GM12878 (cell line): Measurements from ENCODE around the gene HAGHL. TPM values are rescaled to one million over a fixed set of nuclear protein-coding genes. Genes with fewer than 3 reads are reported as not detected.
A peak's percentile ranks its signal among the peaks of the same experiment; 100 is the strongest.

Experiments
- BACH1 ChIP-seq: fragments of 450-650 bp; IDR thresholded peaks from 2 replicates; pipeline ENCODE4 v1.6.1; 2017; ENCODE audit warnings: mild to moderate bottlenecking, borderline replicate concordance
- BCL11A ChIP-seq: IDR thresholded peaks from 2 replicates; pipeline ENCODE4 v1.6.1; 2011; ENCODE audit warnings: low read depth, low read length
- BHLHE40 ChIP-seq, 2 experiments: fragments of 450-650 bp in 1 of 2; IDR thresholded peaks; 2 replicates each; pipeline ENCODE4 v1.6.1; 2011 to 2017; ENCODE audit warnings: low read depth in 2 of 2, borderline replicate concordance in 1 of 2, improper control_type of control experiment in 1 of 2, low read length in 1 of 2, mild to moderate bottlenecking in 1 of 2
- CBX5 ChIP-seq: sonication (generic); IDR thresholded peaks from 2 replicates; pipeline ENCODE4 v1.6.1; 2016; ENCODE audit warnings: low read depth, moderate library complexity, mild to moderate bottlenecking, inconsistent platforms
- CUX1 ChIP-seq: IDR thresholded peaks from 2 replicates; pipeline ENCODE4 v1.6.1; 2012; ENCODE audit warnings: improper control_type of control experiment, low read depth, low read length; ENCODE audit not compliant: insufficient replicate concordance
- FOXK2 ChIP-seq: fragments of 450-650 bp; IDR thresholded peaks from 2 replicates; pipeline ENCODE4 v1.6.1; 2017; ENCODE audit warnings: mild to moderate bottlenecking, moderate library complexity
- HCFC1 ChIP-seq: fragments of 150-350 bp; IDR thresholded peaks from 2 replicates; pipeline ENCODE4 v1.6.1; 2014; ENCODE audit warnings: low read length
- KLF5 ChIP-seq: fragments of 450-650 bp; IDR thresholded peaks from 2 replicates; pipeline ENCODE4 v1.6.1; 2014; ENCODE audit warnings: mild to moderate bottlenecking; ENCODE audit not compliant: partially characterized antibody
- NFYB ChIP-seq: IDR thresholded peaks from 2 replicates; pipeline ENCODE4 v1.6.1; 2011; ENCODE audit warnings: low read depth, mild to moderate bottlenecking, low read length, improper control_type of control experiment, moderate library complexity; ENCODE audit not compliant: insufficient read depth
- NKRF ChIP-seq: fragments of 450-650 bp; conservative IDR thresholded peaks from 2 replicates; pipeline ENCODE4 v1.6.1; 2017; ENCODE audit warnings: mild to moderate bottlenecking, moderate library complexity
- PML ChIP-seq: IDR thresholded peaks from 2 replicates; pipeline ENCODE4 v1.6.1; 2012; ENCODE audit warnings: low read length, inconsistent platforms
- RAD21 ChIP-seq: IDR thresholded peaks from 2 replicates; pipeline ENCODE4 v1.6.1; 2011; ENCODE audit warnings: mild to moderate bottlenecking, low read depth, low read length, moderate library complexity; ENCODE audit not compliant: insufficient read depth
- RCOR1 ChIP-seq: conservative IDR thresholded peaks from 2 replicates; pipeline ENCODE4 v1.6.1; 2012; ENCODE audit warnings: low read depth, low read length, improper control_type of control experiment
- RELA ChIP-seq: fragments of 450-650 bp; IDR thresholded peaks from 2 replicates; pipeline ENCODE4 v1.8.0; 2014; ENCODE audit warnings: borderline replicate concordance; ENCODE audit not compliant: partially characterized antibody
- polyA plus RNA-seq, 11 experiments: library from polyadenylated mRNA; depleted of rRNA in 4 of 11; unstranded in 6 of 11; stranded (reverse) in 5 of 11; fragments of >200 nt; fragmentation: Nextera tagmentation in 4 of 11; fragmentation: Illumina TruSeq in 1 of 11; extraction: Ambion mirVana in 4 of 11; extraction: Trizol in 1 of 11; gene quantifications; 1 replicate in 1 of 11; 2 replicates in 10 of 11; pipeline versions ENCODE4 v1.2.1 to v1.2.3, GENCODE V29; 2011 to 2016; ENCODE audit warnings: inconsistent platforms in 2 of 11, missing spikeins in 2 of 11, low read depth in 1 of 11
- total RNA-seq, 4 experiments: library from RNA; depleted of rRNA in 3 of 4; stranded (reverse); fragments of >200 nt in 3 of 4; fragmentation: Illumina TruSeq in 1 of 4; extraction: Trizol in 1 of 4; gene quantifications; 2 replicates each; pipeline versions ENCODE4 v1.2.1 to v1.2.3, GENCODE V29; 2013 to 2021
- TF ChIP-seq, protein P1 (sequence below), 3 experiments: IDR thresholded peaks in 2 of 3; conservative IDR thresholded peaks in 1 of 3; 2 replicates each; pipeline ENCODE4 v1.5.1; 2011; ENCODE audit warnings: low read depth in 3 of 3, low read length in 3 of 3, mild to moderate bottlenecking in 3 of 3, control low read depth in 2 of 3, moderate library complexity in 2 of 3, inconsistent platforms in 1 of 3, mixed read lengths in 1 of 3; ENCODE audit not compliant: control insufficient read depth in 2 of 3, insufficient read depth in 1 of 3; ENCODE audit errors: extremely low read depth in 1 of 3
- TF ChIP-seq, protein P2 (sequence below): fragments of 450-650 bp; IDR thresholded peaks from 2 replicates; pipeline ENCODE4 v1.6.1; 2014; ENCODE audit warnings: mild to moderate bottlenecking

The HAGHL gene
- total and polyA plus RNA-seq, 10 of the 15 experiments (the other 5 are each of a cell fraction or from before 2014, with no cell fraction given): 0.23 to 44.6 (median 16.4) TPM

GRCh38 chr16:684071-684794 is 42.7 kb upstream of the HAGHL start, which contains the start of gene JMJD8 (continued):
- TF ChIP-seq CUX1 (no peak), RELA (peak; percentile 24), RAD21 (no peak), RCOR1 (no peak), BHLHE40 (IDR thresholded peaks at IDR 0.05; ENCODE audit: borderline replicate concordance in 1 of 2, low read depth in 2 of 2, low read length in 1 of 2) (peak; percentile 47 to 91; a peak in 3 of 4 replicates), KLF5 (peak; percentile 69), BACH1 (no peak; the same call in 1 of the 2 replicates), NFYB (peak; percentile 94), HCFC1 (peak; percentile 72), CBX5 (no peak), BCL11A (no peak), FOXK2 (no peak), NKRF (peak; percentile 74; the same call in 1 of the 2 replicates), PML (no peak)
- TF ChIP-seq, protein P1, sequence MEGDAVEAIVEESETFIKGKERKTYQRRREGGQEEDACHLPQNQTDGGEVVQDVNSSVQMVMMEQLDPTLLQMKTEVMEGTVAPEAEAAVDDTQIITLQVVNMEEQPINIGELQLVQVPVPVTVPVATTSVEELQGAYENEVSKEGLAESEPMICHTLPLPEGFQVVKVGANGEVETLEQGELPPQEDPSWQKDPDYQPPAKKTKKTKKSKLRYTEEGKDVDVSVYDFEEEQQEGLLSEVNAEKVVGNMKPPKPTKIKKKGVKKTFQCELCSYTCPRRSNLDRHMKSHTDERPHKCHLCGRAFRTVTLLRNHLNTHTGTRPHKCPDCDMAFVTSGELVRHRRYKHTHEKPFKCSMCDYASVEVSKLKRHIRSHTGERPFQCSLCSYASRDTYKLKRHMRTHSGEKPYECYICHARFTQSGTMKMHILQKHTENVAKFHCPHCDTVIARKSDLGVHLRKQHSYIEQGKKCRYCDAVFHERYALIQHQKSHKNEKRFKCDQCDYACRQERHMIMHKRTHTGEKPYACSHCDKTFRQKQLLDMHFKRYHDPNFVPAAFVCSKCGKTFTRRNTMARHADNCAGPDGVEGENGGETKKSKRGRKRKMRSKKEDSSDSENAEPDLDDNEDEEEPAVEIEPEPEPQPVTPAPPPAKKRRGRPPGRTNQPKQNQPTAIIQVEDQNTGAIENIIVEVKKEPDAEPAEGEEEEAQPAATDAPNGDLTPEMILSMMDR (IDR thresholded peaks at IDR 0.05 in 2 of 3, conservative IDR thresholded peaks at IDR 0.05 in 1 of 3; ENCODE audit: control insufficient read depth in 2 of 3, extremely low read depth in 1 of 3, insufficient read depth in 1 of 3, low read depth in 3 of 3, low read length in 3 of 3): no peak
- TF ChIP-seq, protein P2, sequence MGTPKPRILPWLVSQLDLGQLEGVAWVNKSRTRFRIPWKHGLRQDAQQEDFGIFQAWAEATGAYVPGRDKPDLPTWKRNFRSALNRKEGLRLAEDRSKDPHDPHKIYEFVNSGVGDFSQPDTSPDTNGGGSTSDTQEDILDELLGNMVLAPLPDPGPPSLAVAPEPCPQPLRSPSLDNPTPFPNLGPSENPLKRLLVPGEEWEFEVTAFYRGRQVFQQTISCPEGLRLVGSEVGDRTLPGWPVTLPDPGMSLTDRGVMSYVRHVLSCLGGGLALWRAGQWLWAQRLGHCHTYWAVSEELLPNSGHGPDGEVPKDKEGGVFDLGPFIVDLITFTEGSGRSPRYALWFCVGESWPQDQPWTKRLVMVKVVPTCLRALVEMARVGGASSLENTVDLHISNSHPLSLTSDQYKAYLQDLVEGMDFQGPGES: peak; percentile 68
